HG03135 (cell line): Measurements from ENCODE around the gene PDIA2.
"Not testable (repeated sequence)": the region's sequence is repeated elsewhere in the genome, so short reads cannot be mapped to it uniquely, and the experiment has no call there.

Experiments used
- ATAC-seq: cut with Tn5 transposase; IDR thresholded peaks from one replicate; pipeline ENCODE4 v1.9.1; 2021; ENCODE audit warnings: mild to moderate bottlenecking, moderate library complexity; ENCODE audit not compliant: unreplicated experiment

The PDIA2 gene

DNA sequence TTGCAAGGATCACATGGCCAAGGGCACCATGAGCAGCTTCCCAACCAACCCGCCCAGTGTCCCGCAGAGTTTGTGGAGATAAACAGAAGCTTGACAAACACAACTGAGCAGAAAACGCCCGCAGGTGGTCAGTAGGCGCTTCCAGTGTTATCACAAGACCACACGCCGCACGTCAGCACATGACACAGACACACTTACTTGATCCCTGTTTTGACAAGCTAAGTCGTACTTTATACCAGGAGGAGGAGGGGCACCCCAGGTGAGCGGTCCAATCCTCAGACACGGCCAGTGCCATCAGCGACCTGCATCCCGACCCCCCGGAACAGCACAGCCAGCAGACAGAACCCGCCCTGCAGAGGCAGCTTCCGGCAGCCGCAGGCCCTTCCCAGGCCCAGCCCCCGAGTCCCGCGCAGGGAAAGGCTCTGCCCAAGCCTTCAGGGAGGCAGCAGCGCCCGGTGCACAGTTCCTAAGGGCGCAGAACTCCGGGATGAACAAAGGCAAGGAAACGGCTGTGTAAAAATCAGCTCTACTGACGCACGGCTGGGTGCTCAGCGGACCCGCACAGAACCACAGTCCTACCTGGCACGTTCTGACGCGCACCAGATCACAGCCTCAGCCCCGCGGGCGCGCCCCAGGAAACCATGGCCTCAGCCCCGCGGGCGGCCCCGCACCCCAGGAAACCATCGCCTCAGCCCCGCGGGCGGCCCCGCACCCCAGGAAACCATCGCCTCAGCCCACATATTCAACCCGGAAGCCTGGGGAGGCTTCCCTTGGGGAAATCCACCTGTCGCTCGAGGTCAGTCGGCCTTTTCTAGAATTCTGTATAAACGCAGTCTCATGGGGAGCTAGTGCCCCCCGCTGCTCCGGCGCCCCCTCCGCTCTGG, 41.7 kb downstream of the PDIA2 start:
- ATAC-seq, result no peak

DNA sequence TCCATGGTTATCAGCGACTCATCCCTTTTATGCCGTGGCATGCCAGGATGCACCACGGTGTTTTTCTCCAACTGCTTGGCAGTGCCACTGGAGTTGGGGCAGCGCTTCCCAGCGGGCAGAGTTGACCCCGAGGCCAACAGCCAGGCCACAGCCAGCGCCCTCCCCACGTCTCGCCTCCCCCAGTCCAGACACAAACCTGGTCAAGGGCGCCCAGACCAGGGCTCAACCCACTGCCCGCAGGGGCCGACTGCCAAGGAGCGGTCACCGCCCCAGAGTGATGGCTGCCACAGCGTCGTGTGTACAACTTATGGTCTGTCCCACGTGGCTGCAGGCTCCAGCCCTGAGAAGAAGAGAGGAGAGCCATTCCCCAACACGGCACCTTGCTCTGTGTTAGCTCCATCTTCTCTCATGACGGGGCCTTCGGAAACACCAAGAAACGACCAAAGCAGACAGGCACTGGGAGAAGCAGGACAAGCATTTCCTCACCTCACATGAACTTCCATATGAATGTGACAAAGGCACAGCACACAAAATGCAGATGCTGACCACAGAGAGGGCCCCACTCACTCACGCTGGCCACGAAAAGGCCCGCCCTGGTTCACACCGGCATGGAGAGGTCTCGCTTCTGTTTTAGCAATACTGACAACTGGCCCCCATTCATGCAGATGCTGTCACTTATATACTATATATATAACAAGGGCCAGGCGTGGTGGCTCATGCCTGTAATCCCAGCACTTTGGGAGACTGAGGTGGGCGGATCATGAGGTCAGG, 42.6 kb downstream of the PDIA2 start:
- no peak for ATAC-seq

DNA sequence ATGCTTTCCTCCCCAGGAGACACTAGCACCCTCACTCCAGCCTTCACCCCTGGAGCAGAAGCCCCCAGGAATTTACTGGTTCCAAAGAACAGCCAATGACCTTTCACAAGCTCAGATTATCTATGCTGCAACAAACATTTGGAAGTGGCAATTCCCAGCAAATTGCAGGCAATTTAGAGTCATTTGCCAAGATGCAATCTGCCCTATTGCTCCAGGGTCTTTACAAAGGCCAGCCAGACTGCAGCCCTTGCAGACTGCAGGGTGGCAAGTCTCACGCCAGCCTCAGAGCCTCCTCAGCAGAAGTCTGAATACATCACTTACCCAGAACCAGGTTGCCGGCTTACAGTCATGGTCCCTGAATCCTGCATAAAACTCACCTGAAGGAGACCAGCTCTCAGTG, 47.8 kb downstream of the PDIA2 start:
- no peak for ATAC-seq

DNA sequence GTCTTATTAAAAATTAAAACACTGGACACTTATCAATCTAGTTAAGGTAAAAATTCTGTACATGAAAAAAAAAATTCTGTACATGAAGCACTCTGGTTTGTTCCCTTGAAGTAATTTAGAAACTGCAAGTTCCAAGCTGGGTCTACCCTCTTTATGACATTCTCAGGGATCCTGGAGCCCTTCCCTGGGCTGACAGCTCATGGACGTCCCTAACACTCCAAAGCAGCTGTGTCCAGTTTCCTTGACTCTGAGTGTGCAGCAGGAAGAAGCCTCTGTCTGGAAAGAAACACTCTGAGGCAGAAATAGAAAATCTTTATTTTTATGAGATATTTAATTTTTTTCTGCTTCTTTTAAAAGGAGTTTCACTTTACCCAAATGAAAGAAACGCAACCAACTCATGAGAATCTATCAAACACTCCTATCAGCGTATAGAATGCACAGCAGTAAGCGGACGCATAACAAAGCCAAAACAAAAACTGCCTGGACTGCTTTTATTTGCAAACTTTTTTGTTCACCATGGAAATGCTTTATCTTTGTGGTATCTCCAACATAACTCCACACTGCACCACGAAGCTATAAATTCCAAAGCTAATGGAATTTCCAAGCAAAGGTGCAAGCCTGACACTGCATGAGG, 48.3 kb downstream of the PDIA2 start:
- ATAC-seq, result not testable (repeated sequence)

DNA sequence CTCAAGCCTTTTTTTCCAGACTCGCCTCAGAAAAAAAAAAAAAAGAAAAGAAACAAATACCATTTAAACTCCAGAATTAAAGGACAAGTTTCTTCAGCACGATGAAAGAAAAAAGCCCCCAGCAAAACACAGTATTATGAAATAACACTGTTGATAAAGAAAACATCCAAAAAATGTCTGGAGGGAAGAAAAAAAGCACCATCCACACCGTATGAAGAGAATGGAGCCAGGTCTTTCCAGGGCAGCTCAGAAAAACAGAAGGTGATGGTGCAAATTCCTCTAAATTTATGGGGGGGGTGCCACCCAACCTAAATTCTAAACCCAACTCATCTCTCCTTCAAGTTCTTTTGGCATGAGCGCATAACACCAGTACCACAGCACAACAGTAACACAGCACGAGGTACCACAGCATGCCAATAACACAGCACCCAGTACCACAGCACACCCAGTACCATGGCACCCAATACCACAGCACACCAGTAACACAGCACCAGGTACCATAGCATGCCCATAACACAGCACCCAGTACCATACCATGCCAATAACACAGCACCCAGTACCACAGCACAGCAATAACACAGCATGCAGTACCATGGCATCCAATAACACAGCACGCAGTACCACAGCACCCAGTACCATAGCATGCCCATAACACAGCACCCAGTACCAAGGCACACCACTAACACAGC, 50.6 kb downstream of the PDIA2 start:
- no peak for ATAC-seq

DNA sequence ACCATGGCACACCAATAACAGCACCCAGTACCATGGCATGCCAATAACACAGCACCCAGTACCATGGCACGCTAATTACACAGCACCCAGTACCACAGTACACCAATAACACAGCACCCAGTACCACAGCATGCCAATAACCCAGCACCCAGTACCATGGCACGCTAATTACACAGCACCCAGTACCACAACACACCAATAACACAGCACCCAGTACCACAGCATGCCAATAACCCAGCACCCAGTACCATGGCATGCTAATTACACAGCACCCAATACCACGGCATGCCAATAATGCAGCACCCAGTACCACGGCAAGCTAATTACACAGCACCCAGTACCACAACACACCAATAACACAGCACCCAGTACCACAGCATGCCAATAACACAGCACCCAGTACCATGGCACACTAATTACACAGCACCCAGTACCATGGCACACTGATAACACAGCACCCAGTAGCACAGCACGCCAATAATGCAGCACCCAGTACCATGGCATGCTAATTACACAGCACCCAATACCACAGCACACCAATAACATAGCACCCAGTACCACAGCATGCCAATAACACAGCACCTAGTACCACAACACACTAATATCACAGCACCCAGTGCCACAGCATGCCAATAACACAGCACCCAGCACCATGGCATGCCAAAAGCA, 51.3 kb downstream of the PDIA2 start:
- not testable (repeated sequence) for ATAC-seq

DNA sequence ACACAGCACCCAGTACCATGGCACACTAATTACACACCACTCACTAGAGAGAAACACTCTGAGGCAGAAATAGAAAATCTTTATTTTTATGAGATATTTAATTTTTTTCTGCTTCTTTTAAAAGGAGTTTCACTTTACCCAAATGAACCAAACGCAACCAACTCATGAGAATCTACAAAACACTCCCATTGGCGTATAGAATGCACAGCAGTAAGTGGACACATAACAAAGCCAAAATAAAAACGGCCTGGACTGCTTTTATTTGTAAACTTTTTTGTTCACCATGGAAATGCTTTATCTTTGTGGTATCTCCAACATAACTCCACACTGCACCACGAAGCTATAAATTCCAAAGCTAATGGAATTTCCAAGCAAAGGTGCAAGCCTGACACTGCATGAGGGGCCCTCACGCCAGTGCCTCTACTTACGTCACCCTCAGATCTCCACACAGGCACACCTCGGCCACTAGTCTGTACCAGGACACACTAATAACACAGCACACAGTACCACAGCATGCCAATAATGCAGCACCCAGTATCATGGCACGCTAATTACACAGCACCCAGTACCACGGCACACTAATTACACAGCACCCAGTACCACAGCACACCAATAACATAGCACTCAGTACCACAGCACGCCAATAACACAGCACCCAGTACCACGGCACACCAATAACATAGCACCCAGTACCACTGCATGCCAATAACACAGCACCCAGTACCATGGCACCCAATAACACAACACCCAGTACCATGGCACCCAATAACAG, 52.1 kb downstream of the PDIA2 start:
- not testable (repeated sequence) for ATAC-seq

DNA sequence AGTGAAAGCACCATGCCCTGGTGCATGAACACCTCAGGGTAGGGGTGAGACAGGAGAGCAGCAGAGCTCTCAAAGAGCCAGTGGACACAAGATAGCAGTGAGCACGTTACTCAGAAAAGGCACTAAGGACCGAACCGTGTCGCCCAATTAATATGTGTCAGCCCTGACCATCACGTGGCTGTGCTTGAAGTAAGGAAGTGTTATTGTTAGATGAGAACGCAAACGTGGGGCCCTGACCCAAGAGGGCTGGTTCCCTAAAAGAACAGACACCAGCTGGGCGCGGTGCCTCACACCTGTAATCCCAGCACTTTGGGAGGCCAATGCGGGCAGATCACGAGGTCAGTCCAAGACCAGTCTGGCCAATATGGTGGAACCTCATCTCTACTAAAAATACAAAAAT, 53.3 kb downstream of the PDIA2 start:
- ATAC-seq, result no peak
